Stimulated activated CD8-positive, alpha-beta memory T cell treated with anti-CD3 and anti-CD28 coated beads, Interleukin-4, amount 100 ng/mL, for 24 hours (primary cell): ENCODE data around the gene FNIP1.
"Not testable (repeated sequence)": the region's sequence is repeated elsewhere in the genome, so short reads cannot be mapped to it uniquely, and the experiment has no call there.

Experiments used
- DNase-seq: peaks from one replicate; pipeline ENCODE4 v3.0.0-alpha.2; 2020; ENCODE audit warnings: low read depth

FNIP1 gene

GRCh38 chr5:131786900-131787692 lies 9.7 kb downstream of the FNIP1 start:
- no peak for DNase-seq

DNA sequence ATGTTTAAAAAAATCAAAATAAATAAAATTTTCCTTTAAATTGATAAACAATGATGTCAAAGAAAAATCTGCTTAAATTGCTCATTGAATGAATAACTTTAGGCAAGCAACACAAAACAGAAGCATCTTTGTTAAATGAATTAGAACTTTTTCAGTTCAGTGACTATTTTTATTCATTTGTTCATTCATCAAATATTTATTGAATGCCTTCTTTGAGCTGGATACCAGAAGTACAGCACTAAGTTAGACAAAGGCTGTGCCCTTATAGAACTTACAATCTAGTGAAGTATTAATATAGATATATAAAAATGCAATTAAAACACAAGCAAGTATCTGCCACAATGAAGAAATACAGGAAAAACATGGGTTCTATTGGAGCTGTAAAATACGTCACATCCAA lies 10.8 kb downstream of the FNIP1 start:
- no peak for DNase-seq

GRCh38 chr5:131783874-131784273 lies 12.9 kb downstream of the FNIP1 start:
- no peak for DNase-seq

- no peak for DNase-seq
These were observed 13.5 kb downstream of the FNIP1 start for GRCh38 chr5:131783357-131783756.

- no peak for DNase-seq
These were observed 14.1 kb downstream of the FNIP1 start for GRCh38 chr5:131782717-131783116.

- DNase-seq, result not testable (repeated sequence)
These were observed 18.7 kb downstream of the FNIP1 start for GRCh38 chr5:131778141-131778540.

DNA sequence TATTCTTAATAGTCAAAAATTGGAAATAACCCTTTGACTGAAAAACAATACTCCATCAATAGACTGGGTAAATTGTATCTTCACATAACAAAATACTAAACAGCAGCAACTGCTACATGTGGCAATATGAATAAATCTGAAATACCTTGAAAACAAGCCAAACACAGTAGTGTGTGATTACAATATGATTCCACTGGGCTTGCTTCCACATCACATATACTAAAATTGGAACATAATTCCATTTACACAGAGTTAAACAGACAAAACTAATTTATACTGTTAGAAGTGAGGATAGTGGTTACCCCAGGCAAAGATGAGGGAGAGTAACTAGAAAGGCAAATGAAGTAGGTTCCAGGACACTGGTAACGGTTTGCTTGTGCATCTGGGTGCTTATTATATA lies 20.4 kb downstream of the FNIP1 start:
- DNase-seq, result no peak

DNA sequence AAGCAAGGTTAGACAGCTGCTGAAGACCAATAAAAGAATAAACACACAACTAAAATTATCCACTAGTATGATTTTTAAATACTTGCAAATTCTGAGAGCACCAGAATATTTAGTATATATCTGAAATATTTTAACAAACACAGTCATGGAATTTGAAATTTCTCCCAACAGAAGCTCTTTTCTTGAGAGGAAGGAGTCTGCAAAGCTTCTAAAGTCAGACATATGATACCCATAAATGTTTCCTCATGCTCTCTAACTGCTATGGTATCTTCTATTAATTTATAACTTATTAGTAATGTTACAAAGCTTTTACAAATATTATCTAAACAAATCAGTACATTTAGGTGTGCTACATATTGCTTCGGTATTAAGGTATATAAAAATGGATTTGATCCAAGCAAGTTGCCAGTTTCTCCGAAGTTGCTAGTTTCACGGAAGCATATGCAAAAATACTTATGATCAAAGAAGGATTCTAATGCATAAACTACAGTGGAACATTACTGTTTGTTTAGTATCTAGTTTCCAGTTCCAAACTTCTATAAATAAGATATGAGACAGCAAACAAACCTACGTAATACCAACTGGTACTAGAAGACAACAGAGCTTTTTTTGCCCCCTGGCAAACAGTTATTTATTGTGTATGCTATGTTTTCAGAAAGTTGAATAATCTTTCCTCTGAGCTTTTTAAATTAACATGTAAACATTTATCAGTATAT lies 22.0 kb downstream of the FNIP1 start:
- no peak for DNase-seq

GRCh38 chr5:131773805-131774204 lies 23.0 kb downstream of the FNIP1 start:
- DNase-seq, result no peak

GRCh38 chr5:131771692-131772091 lies 25.1 kb downstream of the FNIP1 start:
- DNase-seq, result no peak

DNA sequence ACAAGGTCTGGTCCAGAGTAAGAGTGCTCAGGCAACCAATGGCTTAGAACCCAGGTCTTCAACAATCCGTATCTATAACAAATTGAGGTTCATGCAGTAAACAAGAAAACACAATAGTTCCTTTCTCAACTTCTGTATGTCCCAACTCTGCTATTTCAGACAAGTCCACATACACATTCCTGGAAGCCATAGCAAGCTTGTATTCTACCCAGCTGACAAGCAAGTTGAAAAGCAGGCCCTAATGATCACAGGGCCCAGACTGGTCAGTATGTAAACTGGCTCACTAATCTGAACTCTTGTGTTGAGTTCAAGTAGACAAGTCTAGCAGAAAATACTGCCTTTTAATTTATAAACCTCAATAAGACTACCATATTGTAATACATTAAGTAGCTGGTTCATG lies 26.9 kb downstream of the FNIP1 start:
- no peak for DNase-seq

DNA sequence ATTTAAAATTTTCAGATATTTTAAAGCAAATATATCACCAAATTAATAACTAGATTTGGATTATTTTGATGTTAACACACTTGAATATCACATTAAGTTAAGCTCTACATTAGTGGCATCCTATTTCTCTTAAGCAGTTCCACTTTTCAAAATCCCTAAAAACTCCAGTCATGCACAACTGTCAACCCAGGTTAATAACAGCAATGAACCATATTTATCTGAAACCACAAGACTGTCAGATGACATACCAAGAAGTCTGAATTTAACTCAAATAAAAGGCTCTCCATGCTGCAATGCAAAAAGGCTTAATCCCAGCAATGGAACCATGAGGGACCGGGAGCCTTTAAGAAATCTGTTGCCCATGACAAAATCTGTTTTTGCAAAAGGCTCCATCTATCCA lies 27.5 kb downstream of the FNIP1 start:
- no peak for DNase-seq

DNA sequence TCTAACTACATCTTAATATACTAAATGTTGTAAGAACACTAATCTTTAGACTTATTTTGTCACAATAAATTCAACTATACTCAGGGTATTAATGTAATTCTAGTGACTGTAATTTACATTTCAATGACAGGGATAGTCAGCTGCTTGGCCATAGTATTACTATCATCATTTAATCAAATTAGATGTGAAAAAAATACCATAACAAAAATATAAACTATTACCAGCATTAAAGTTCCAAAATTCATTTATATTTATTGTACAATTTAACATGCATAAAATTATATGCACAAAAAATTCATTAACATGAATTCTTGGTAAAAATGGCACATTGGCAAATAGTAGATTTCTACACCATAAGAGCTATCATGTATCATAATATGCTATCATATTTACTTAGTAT lies 28.9 kb downstream of the FNIP1 start:
- no peak for DNase-seq

DNA sequence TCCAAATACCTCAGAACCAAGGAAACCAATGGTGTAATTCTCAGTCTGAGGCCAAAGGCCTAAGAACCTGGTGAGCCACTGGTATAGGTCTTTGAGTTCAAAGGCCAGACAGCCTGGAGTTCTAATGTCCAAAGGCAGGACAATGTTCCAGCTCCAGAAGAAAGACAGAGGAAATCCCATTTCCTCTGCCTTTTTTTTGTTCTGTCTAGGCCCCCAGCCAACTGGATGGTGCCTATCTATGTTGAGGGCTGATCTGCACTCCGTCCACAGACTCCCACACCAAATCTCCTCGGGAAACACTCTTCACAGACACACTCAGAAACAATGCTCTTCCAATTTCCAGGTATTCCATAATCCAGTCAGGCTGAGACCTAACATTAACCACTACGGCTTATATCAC lies 30.1 kb downstream of the FNIP1 start:
- DNase-seq, result no peak

DNA sequence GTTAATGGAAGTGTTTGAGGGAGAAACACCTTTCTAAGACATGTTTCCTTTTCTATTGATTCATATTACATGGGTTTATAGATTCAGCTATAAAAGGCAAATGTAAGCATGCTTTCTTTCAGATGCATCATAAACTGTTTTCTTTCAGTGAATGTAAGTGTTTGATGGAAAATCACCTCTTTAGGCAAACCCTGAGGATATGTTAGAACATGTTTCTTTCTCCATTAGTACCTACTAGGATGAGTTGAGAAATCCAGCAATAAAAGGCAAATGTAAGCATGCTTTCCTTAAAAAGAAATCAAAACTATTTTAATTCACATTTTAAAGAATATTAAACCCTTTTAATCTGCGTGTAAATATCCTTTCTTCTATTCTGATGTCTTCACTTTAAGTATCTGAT lies 31.6 kb downstream of the FNIP1 start:
- no peak for DNase-seq

DNA sequence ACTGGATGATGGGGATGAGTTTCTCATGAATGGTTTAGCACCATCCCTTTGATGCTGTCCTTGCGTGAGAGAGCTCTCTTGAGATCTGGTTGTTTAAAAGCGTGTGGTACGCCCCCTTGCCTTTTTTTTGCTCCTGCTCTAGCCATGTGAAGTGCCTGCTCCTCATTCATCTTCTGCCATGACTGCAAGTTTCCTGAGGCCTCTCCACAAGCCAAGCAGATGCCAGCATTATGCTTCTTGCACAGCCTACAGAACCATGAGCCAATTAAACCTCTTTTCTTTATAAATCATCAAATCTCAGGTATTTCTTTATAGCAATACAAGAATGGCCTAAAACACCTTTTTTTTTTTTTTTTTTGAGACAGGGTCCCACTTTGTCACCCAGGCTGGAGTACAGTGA lies 32.8 kb downstream of the FNIP1 start:
- DNase-seq, result no peak

DNA sequence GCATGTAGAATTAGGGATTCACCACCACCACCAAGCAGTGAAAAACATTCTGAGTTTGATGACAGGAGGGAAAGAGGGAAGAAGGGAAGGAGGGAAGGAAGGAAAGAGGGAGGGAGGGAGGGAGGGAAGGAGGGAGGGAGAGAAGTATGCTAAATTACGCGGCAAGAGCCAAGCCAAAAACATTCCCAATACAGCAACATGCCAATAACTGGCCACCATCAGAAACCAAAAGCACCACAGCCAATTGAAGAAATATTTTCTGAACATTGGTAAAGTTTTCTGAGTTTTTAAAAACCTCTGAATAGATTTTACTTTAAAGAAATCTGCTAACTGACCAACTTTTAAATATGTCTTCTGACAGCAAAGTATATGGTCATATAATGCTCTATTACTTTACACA lies 36.0 kb downstream of the FNIP1 start:
- DNase-seq, result no peak

- DNase-seq, result no peak
These were observed 37.1 kb downstream of the FNIP1 start for GRCh38 chr5:131759704-131760103.

GRCh38 chr5:131758520-131758900 lies 38.3 kb downstream of the FNIP1 start:
- no peak for DNase-seq

GRCh38 chr5:131757830-131758519 lies 38.8 kb downstream of the FNIP1 start:
- no peak for DNase-seq

DNA sequence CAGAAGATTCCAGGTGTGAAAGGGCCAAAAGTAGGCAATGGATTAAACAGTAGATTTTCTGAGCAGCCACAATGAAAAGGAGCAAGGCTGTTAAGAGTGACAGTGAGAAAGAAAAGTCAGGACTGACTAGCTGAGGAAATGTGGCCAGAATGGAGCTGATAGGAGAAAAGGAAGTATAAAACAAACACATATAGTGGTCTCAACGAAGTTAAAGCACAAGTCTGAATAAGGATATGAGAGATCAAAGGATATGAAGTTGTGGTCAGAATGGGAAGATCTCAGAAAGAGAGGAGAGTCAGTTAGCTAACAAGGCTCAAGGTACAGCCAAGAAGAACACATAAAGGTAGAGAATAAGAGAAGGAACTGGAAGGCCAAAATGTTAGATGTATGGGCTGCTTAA lies 39.9 kb downstream of the FNIP1 start:
- DNase-seq, result no peak

- DNase-seq, result no peak
These were observed 42.5 kb downstream of the FNIP1 start for GRCh38 chr5:131754363-131754762.

- DNase-seq, result no peak
These were observed 45.3 kb downstream of the FNIP1 start for GRCh38 chr5:131751506-131751905.
